ENCODE data around the gene EHMT2.

EHMT2 gene

DNA sequence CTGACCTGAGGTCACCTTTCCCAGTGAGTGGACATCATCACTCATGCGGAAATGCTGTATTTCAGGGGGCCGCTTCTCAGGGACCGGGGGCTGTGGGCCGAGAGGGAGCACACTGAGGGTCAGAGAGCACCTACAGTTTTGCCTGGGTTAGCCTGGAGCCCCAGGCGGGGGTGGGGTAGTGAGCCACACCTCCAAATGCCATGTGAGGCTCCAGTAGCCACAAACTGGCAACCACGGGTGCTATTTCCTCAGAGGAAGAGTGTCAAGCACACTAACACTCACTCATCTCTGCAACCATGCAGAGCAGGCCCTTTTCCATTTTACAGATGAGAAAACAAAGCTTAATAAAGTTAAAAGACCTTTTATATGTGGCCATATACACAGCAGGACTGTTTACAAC is 4.7 kb downstream of the EHMT2 start:
- H3K4me2 ChIP-seq (ENCODE audit: insufficient read depth, low read length): no peak overlapping the region
- H4K20me1 ChIP-seq (ENCODE audit: insufficient read depth, low read length): peaks cover 9% of the 10 kb centered on the region; the same call in 1 of the 2 replicates
- DNase-seq (no peak), ATAC-seq (ENCODE audit: insufficient read depth, low read depth) (no peak)
- no peak overlapping the region for H3K27ac ChIP-seq (ENCODE audit: low read length)
- H3K36me3 ChIP-seq (ENCODE audit: insufficient read depth, low read length): peaks cover 81% of the 10 kb centered on the region
- H3K27me3 ChIP-seq (ENCODE audit: insufficient read depth, low read length, poor library complexity): no peaks in the 10 kb centered on the region
- H3K9ac ChIP-seq (ENCODE audit: low read depth, low read length): no peak overlapping the region
- TF ChIP-seq, protein P1, sequence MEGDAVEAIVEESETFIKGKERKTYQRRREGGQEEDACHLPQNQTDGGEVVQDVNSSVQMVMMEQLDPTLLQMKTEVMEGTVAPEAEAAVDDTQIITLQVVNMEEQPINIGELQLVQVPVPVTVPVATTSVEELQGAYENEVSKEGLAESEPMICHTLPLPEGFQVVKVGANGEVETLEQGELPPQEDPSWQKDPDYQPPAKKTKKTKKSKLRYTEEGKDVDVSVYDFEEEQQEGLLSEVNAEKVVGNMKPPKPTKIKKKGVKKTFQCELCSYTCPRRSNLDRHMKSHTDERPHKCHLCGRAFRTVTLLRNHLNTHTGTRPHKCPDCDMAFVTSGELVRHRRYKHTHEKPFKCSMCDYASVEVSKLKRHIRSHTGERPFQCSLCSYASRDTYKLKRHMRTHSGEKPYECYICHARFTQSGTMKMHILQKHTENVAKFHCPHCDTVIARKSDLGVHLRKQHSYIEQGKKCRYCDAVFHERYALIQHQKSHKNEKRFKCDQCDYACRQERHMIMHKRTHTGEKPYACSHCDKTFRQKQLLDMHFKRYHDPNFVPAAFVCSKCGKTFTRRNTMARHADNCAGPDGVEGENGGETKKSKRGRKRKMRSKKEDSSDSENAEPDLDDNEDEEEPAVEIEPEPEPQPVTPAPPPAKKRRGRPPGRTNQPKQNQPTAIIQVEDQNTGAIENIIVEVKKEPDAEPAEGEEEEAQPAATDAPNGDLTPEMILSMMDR (IDR thresholded peaks at IDR 0.05; ENCODE audit: borderline replicate concordance, extremely low read depth, low read length, poor library complexity, severe bottlenecking): no peak
- TF ChIP-seq EZH2 (IDR thresholded peaks at IDR 0.05; ENCODE audit: borderline replicate concordance, low read depth, low read length, severe bottlenecking): no peak
- H3K4me1 ChIP-seq (ENCODE audit: insufficient read depth, low read length): peaks cover 11% of the 10 kb centered on the region
- H3K79me2 ChIP-seq (ENCODE audit: insufficient read depth, low read length): peaks cover 32% of the 10 kb centered on the region
- H3K4me3 ChIP-seq (ENCODE audit: low read depth in 1 of 2, low read length in 2 of 2): no peak overlapping the region
- no peak overlapping the region for H2AFZ ChIP-seq (ENCODE audit: low read depth, low read length)
- H3K9me3 ChIP-seq (ENCODE audit: insufficient read depth, low read length, severe bottlenecking): no peaks in the 10 kb centered on the region

DNA sequence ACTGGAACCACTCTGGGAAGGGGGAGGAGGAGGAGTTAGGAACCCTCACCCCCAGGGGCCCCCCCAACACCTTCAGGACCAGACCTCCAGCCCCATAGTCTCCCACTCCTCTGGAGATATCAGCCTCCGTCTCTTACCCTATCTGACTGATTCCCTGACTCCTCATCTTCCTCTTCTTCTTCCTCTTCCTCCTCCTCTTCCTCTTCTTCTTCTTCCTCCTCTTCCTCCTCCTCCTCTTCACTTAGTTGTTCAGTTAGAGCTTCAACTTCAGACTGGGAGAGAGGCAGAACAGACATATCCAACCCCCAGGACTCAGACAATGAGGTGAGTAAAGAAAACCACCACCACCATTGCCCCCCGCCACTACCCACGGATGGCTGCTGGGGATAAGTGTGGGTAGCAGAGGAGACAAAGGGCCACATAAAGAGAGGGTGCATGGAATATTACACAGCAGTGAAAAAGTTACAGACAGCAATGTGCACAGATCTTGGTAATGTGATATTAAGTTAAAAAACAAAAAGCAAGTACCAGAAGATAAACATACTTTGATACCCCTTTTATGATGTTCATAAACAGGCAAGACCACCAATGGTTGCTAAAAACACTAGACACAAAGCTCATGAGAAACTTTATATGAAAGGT is 8.0 kb downstream of the EHMT2 start:
- Histone ChIP-seq H3K27ac (ENCODE audit: low read length) (no peak overlapping the region), H3K9me3 (ENCODE audit: insufficient read depth, low read length, severe bottlenecking) (no peaks in the 10 kb centered on the region), H2AFZ (ENCODE audit: low read depth, low read length) (no peak overlapping the region), H3K79me2 (ENCODE audit: insufficient read depth, low read length) (0 out of 2 replicates have a peak, but pooled peaks cover 4% of the 10 kb centered on the region), H3K4me1 (ENCODE audit: insufficient read depth, low read length) (no peaks in the 10 kb centered on the region), H3K36me3 (ENCODE audit: insufficient read depth, low read length) (peaks cover 87% of the 10 kb centered on the region), H3K27me3 (ENCODE audit: insufficient read depth, low read length, poor library complexity) (no peaks in the 10 kb centered on the region), H4K20me1 (ENCODE audit: insufficient read depth, low read length) (peaks cover 18% of the 10 kb centered on the region; the same call in 1 of the 2 replicates), H3K4me2 (ENCODE audit: insufficient read depth, low read length) (no peak overlapping the region), H3K4me3 (ENCODE audit: low read depth in 1 of 2, low read length in 2 of 2) (no peak overlapping the region), H3K9ac (ENCODE audit: low read depth, low read length) (no peak overlapping the region)
- TF ChIP-seq, protein P1 (IDR thresholded peaks at IDR 0.05; ENCODE audit: borderline replicate concordance, extremely low read depth, low read length, poor library complexity, severe bottlenecking): no peak
- TF ChIP-seq EZH2 (IDR thresholded peaks at IDR 0.05; ENCODE audit: borderline replicate concordance, low read depth, low read length, severe bottlenecking): no peak
- DNase-seq (no peak), ATAC-seq (ENCODE audit: insufficient read depth, low read depth) (no peak)

DNA sequence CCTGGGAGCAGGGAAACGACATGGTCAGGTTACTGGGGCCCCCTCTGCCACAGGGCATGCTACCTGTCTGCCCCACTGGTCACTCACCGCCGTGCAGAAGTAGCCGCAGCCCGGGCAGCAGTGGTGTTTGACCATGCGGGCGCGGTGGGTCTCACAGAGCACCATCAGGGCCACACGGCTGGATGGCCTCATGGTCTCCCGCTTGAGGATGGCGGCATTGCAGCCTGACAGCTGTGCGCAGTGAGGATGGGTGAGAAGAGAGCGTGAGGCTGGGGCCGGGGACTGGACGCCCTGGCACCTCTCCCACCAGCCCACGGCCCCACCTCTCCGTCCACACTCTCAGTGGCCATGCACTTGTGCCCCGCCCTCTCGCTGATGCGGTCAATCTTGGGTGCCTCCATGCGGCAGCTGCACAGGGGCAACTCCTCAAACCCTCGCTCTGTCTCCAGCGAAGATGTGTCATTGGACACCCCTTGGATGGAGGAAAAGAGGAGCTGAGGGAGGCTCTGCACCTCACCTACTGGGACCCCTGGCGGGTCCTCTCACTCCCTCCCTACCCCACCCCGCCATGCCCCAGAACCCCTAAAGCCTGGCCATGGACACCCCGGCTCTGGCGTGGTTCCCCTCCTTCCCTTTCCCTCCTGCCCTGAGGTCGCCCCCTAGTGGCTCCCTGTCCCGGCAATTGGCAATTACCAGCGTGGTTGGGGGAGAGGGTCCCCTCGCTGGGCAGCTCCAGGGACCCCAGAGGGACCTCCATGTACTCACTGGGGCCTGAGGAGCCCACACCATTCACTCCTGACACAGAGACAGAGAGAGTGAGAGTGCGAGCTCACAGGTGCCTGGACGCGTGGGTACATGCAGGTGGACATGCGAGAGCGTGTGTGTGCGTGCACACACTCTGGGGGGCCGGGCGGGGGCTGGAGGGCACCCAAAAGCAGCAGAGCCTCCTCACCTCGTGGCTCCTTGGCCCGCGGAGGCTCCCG is 8.9 kb downstream of the EHMT2 start:
- TF ChIP-seq, protein P1 (IDR thresholded peaks at IDR 0.05; ENCODE audit: borderline replicate concordance, extremely low read depth, low read length, poor library complexity, severe bottlenecking): peak; percentile 83
- no peak for TF ChIP-seq EZH2 (IDR thresholded peaks at IDR 0.05; ENCODE audit: borderline replicate concordance, low read depth, low read length, severe bottlenecking)

More for the DNA sequence above, 8.9 kb downstream of the EHMT2 start:
- Histone ChIP-seq H2AFZ (ENCODE audit: low read depth, low read length) (no peak overlapping the region), H3K4me1 (ENCODE audit: insufficient read depth, low read length) (no peaks in the 10 kb centered on the region), H3K9ac (ENCODE audit: low read depth, low read length) (no peak overlapping the region), H3K9me3 (ENCODE audit: insufficient read depth, low read length, severe bottlenecking) (no peaks in the 10 kb centered on the region), H3K27me3 (ENCODE audit: insufficient read depth, low read length, poor library complexity) (no peaks in the 10 kb centered on the region), H3K79me2 (ENCODE audit: insufficient read depth, low read length) (0 out of 2 replicates have a peak, but pooled peaks cover 4% of the 10 kb centered on the region), H4K20me1 (ENCODE audit: insufficient read depth, low read length) (peaks cover 20% of the 10 kb centered on the region; the same call in 1 of the 2 replicates), H3K4me2 (ENCODE audit: insufficient read depth, low read length) (no peak overlapping the region), H3K4me3 (ENCODE audit: low read depth in 1 of 2, low read length in 2 of 2) (no peak overlapping the region), H3K27ac (ENCODE audit: low read length) (no peak overlapping the region), H3K36me3 (ENCODE audit: insufficient read depth, low read length) (peaks cover 90% of the 10 kb centered on the region)
- peak; percentile 48 for DNase-seq
- peak; percentile 69 for ATAC-seq (ENCODE audit: insufficient read depth, low read depth)
